Stimulated activated CD4-positive, alpha-beta T cell treated with anti-CD3 and anti-CD28 coated beads, TNF-alpha, amount 100 ng/mL, for 1 hour (primary cell): Measurements from ENCODE around the gene SPA17.

Experiments used
- DNase-seq, 3 donors: peaks; one replicate each; pipeline ENCODE4 v3.0.0-alpha.2; 2020; ENCODE audit warnings: low read depth in 3 of 3, low spot score in 1 of 3

Gene SPA17

DNA sequence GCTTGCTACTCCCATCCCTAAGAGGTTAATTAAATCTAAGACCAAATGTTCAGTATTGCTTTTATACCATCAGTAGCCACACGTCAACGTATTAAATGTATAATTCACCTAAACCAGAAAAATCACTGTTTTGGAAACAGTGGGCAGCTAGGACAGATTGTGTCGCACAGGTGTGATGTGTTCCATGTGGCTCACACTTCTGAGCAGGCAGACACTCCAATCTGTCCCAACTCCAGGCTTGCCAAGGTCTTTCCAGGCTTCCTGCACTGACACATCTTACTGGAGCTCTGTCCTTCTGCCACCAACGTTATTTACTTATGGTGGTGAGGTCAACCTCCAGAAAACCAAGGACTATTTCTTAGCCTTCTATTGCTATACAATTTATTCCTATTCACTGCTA lies 11.6 kb upstream of the SPA17 start:
- DNase-seq: no peak

DNA sequence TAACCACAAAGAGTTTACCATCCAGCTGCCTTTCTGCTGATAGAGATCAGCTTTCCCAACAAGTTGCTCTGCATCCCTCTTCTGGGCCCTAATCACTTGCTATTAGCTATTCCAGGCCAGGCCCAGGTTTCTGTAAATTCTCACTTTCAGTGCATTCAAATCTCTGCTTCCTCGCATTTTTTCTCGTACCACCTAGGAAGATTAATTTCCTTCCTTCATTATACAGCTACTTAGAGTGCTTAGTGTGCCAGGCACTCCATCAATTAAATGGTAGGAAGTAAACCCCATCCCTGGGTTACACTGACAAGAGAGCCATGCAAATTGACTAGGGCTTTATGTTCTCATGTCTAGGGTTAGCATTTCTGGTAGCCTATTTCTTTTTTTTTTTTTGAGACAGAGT lies 9.8 kb upstream of the SPA17 start:
- no peak for DNase-seq

DNA sequence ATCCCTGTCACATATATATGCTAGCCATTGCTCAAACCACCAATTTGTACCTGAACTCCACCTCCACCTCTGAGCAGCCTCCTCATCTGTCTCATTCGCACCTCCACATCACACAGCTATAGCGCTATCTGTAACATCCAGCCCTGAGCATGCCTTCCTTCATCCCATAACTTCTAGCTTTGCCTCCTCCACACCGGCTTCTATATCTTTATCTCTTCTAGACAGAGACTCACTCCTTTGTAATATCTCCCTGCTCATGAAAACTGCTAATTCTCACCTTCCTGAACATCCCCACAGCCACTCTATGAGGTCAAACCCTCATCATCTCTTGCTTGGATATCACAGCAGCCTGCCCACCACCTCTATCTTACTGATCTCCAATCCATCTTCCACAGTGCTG lies 6.1 kb upstream of the SPA17 start:
- DNase-seq: no peak

GRCh38 chr11:124669193-124669592 lies 4.5 kb upstream of the SPA17 start:
- no peak for DNase-seq

DNA sequence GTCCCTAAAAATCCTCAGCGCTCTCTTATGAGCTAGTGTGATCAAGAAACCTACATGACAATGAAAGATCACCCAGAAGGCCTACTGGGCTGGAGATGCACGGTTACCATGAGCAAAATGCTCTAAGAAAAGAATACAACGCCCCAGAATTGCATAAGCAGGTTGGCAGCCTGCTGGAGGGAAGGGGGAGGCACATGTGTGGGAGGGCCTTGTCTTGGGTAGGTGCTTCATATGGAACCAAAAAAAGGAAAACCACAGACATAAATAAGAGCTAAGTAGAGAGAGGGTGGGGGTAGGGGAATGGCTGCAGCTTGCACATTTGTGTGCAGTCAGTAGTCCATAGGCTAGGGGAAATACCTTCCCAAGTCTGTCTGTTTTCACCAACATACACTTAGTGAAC lies 3.0 kb upstream of the SPA17 start:
- DNase-seq: no peak

DNA sequence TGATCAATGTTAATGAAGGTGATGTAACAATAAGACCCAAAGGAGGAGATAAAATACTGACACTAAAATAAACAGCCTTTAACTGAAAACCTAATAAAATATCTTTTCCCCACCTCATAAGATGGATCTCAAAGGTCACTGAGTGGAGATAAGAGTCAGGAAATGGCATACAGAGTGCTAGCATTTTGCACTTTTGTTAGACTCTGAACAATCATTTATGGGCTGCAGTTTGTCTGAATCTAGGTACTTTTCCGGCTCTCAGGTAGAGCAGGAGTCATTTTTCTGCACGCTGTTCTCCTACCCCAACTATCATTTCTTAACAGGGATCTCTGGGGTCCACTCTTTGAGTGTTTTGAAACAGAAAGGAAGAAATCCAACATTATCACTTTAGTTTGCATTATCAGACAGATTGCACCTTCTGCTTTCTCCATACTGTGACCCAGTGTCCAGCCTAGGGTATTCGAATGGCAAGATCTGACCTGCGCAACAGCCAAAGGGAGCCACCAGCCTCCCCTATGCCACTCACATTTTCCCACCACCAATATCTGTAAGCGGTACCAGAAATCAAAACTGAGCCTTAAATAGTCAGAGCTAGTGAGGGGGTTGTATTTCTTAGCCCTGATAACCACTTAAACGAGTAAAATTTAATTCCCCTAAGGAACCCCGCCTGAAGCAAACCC lies 1.0 kb upstream of the SPA17 start:
- DNase-seq: no peak

DNA sequence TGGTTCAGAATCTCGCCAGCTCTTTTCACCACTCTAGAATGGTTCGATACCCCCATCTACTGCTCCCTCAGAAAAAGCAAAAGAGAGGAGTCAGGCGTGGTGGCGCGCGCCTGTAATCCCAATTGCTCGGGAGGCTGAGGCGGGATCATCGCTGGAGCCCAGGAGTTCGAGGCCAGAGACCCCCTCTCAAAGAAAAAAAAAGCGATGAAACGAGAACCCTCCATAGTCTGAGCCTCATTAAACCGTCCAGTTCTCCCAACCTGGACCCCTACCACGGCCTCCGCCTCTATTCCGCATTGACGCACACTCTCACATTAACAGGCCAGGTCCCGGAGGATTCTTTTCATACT lies 439 bp downstream of the SPA17 start:
- no peak for DNase-seq

DNA sequence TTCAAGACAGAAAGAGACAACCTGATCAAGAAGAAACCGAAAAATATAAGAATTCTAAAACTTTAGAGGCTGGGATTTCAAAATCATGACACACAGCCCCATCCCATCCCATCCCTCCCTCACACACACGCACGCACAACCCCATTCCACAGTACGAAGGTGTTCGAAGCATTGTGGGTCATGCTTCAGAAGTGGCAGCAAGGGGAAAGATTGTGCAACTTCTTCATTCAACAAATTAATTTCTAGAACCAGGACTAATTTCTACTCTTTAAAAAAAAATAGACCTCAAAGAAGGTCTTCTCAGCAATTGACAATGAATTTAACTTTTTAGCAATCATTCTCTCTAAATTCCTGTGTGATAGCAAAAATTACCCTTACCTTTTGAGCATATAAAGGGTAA lies 867 bp downstream of the SPA17 start:
- DNase-seq: no peak

DNA sequence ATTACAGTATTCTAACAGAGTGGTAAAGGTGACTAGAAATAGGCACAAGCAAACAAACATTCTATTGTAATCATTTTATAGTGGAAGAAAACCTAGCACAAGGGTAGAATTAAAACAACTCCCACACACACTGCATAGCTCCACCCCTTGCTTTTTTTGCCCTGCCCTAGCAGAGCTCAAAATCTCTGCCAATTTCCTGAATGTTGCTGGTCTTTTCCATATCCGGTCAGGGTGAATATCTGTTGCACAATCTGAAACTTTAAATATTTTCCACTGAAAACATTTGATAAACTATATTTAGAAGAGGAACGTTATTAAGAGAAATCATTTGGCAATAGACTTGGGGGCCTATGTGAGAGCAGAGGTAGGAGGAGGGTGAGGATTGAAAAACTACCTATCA lies 2.7 kb downstream of the SPA17 start:
- no peak for DNase-seq

- DNase-seq: no peak
Observed at GRCh38 chr11:124678416-124678815, 4.7 kb downstream of the SPA17 start.

- DNase-seq: no peak
Observed at GRCh38 chr11:124681421-124681820, 7.7 kb downstream of the SPA17 start.

DNA sequence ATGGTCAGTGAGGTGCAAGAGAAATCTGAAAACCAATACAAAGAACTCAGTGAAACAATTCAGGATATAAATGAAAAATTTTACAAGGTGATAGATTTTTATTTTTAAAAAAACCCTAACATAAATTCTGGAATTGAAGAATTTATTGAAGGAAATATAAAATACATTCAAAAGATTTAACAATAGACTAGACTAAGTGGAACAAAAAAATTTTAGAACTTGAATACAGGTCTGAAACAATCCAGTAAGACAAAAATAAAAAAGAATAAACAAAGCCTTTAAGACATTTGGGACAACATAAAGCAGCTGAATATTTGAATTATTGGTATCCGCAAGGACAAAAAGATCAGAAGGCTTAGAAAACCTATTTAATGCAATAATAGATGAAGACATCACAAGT lies 8.7 kb downstream of the SPA17 start:
- no peak for DNase-seq

DNA sequence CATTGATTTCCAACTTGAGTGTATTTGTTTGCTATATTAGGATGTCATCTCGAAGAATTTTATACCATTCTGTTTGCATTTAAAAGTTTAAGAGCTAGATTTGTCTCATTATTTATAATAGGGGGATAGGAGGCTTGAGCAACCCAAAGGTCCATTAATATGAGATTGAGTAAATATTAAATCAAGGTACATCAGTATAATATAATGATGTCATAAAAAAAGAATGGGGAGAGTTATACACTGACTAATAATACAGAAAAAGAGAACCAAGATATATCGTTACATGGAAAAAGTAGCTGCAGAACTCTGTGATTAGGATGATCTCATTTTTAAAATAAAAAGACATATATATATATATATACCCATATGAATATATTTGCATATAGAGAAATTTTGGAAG lies 19.4 kb downstream of the SPA17 start:
- no peak for DNase-seq

DNA sequence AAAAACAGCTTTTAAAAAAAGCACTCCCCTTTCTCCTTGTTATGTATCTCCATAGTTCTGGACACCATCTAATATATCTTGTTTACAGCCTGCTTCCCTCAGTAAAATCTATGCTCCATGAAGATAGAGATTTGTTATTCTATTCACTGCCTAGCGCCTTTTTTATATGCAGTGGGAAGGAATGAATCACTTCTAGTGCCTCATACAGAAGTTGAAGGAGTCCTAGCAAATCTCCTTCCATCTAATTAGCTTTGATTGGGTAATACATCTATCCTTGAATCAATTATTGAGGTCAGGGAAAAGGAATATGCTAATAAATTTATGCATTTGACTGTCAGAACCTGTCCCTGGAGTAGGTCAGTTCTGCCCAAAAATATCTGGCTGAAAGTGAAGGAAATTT lies 25.8 kb downstream of the SPA17 start:
- no peak for DNase-seq

- no peak for DNase-seq
Observed at GRCh38 chr11:124700028-124700427, 26.3 kb downstream of the SPA17 start.

- no peak for DNase-seq
Observed at GRCh38 chr11:124707829-124708228, 34.1 kb downstream of the SPA17 start.

DNA sequence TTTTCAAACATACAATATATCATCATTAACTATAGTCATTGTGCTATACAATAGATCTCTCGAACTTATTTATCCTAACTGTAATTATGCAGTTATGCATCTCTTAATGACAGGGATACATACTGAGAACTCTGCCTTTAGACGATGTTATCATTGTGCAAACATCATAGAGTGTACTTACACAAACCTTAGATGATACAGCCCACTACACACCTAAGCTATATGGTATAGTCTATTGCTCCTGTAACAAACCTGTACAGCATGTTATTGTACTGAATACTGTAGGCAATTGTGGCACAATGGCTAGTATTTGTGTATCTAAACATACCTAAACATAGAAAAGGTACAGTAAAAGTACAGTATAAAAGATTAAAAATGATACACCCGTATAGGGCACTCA lies 38.7 kb downstream of the SPA17 start:
- no peak for DNase-seq

DNA sequence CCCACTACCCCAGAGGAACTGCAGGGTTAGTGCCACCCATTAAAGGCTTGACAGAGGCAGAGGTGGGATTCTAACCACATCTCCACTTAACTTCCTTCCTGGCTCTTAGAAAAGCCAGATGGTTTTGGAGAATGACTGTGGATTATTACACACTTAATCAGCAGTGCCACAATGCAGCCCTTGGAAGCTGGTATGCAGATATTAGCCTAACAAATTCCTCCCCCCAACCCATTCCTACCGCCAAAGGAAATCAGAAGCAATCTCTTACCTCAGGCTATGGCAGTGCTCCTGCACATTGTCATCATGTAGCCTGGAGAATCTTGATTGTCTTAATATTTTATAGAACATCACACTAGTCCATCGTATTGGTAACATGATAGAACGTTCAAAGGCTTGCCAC lies 42.9 kb downstream of the SPA17 start:
- DNase-seq: no peak

DNA sequence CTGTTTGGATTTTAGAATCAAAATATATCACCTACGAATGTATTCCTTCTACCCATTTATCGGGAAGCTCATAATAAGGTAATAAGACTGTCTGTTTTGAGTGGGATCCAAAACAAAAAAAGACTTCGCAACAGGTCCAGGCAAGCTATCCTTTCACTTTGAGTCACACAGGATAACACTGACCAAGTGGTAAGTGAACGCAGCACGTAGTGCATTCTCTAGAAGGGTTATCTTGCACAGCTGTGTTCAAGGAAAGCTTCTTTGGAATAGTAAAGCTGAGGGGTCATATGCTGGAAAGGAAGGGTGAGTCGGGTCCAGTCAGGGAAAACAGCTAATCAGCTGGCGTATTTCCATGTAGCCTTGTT lies 43.7 kb downstream of the SPA17 start:
- no peak for DNase-seq

- no peak for DNase-seq
Observed at GRCh38 chr11:124717786-124718651, 44.3 kb downstream of the SPA17 start.

DNA sequence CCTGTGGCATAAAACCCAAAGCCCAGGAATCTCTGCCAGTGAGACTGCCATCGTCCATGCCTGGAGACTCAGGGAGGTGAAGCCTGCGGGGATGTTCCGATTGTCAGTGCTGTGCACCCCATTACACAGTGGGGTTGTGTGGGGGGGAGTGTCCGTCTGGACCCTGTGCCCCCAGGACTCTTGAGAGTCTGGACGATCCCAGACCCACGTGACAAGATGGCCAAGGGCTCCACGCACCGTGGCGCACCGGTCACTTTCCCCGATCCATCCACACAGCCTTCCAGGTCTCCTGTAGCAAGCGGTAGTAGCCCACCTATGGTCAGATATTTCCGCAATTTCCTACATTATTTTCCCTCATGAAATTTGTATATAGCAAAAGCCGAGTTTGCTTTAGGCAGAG lies 45.1 kb downstream of the SPA17 start:
- DNase-seq: no peak

DNA sequence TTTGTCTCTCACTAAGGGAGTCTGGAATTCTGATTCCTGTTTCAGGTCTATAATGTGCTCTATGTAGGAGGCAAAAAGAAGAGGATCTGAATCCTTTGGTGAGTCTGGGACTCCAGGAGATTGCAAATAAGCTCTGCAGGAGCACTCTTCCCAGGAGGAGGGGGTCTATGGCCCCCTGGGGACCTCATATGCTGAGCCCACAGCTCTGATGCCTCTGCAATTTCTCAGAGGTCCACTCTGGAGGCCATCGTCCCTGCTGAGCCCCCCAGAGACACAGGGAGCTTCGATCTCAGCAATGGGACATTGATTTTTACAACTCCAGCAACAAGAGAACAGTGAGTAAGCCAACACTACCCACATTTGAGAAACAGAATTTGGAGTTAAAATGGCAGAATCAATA lies 45.8 kb downstream of the SPA17 start:
- no peak for DNase-seq

DNA sequence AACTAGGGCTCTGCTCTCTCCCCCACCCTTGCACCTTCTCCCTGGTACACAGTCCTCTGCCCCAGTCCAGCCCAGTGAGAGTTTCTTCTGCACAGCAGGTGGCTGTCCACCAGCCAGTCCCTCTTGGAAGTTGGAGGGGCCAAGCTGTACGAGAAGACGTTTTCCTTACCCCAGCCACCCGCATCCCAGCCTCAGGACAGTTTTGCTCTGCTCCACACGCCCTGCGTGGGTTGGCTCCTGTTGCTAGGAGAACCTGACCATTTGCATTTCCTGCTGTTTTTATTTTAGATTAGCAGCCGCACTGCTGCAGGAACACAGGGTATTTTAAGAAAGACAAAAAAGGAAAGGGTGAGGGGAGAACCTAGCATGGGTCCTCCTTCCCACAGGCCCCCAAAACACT lies 48.5 kb downstream of the SPA17 start:
- no peak for DNase-seq
